ENCODE results near the gene C11orf21. TPM values are rescaled to one million over a fixed set of nuclear protein-coding genes. Genes with fewer than 3 reads are reported as not detected.
A peak's percentile ranks its signal among the peaks of the same experiment; 100 is the strongest.

Gene C11orf21
- total and polyA plus RNA-seq, 2 of the 8 experiments (the other 6 are each of a cell fraction or from before 2014, with no cell fraction given): not detected

- FAIRE-seq (no peak), DNase-seq (ENCODE audit: low read depth in 1 of 2, low spot score in 2 of 2) (peak in 1 of 2 experiments; percentile 58)
- H2BK12ac ChIP-seq (ENCODE audit: low read depth, low read length): 0 out of 2 replicates have a peak overlapping the region, but pooled peaks have one; percentile 33
- H3K4ac ChIP-seq (replicated peaks; ENCODE audit: insufficient read length, low read depth, low read length): no peak overlapping the region
- no peaks in the 10 kb centered on the region for H3K79me1 ChIP-seq (ENCODE audit: low read depth, low read length)
- peak overlapping the region; percentile 46 to 51 for H3K4me2 ChIP-seq (ENCODE audit: insufficient read depth in 1 of 2, low read depth in 2 of 2, low read length in 2 of 2)
- H3K14ac ChIP-seq (ENCODE audit: insufficient read length): no peak overlapping the region
- no peak overlapping the region for H3K9ac ChIP-seq (replicated peaks in 1 of 4; ENCODE audit: extremely low read depth in 1 of 4, low read depth in 3 of 4, low read length in 3 of 4)
- H2BK120ac ChIP-seq (replicated peaks; ENCODE audit: low read depth, low read length): no peak overlapping the region
- H3K9me3 ChIP-seq (ENCODE audit: insufficient read depth in 2 of 2, low read depth in 1 of 2, low read length in 1 of 2): peaks cover 0 to 12% of the 10 kb centered on the region in 2 experiments; a peak in 1 of 4 replicates
- H2BK5ac ChIP-seq (ENCODE audit: low read depth, low read length): no peak overlapping the region
- no peak overlapping the region for H2AFZ ChIP-seq (ENCODE audit: low read length)
- H2AK5ac ChIP-seq (ENCODE audit: low read depth, low read length): no peak overlapping the region
- H3K56ac ChIP-seq (replicated peaks; ENCODE audit: insufficient read length, low read depth, low read length): no peak overlapping the region
- H3K4me1 ChIP-seq (replicated peaks in 1 of 4; ENCODE audit: control insufficient read depth in 3 of 4, insufficient read depth in 4 of 4, low read length in 3 of 4): peaks cover 0 to 14% (median 3%) of the 10 kb centered on the region in 4 experiments; a peak in 3 of 7 replicates
- no peak overlapping the region for H2BK20ac ChIP-seq (ENCODE audit: low read length)
- peaks cover 0 to 6% (median 0%) of the 10 kb centered on the region in 4 experiments; a peak in 1 of 8 replicates for H3K36me3 ChIP-seq (ENCODE audit: control insufficient read depth in 2 of 4, insufficient read depth in 4 of 4, low read length in 3 of 4)
- H3K27ac ChIP-seq (ENCODE audit: low read depth, low read length): no peak overlapping the region
- H4K5ac ChIP-seq (ENCODE audit: insufficient read length, low read depth, low read length): no peak overlapping the region
- POLR2A ChIA-PET (ENCODE audit: partially characterized antibody): no interaction called here
- no peak for TF ChIP-seq TEAD4 (IDR thresholded peaks at IDR 0.05; ENCODE audit: low read depth, low read length)
- no peak for TF ChIP-seq SRF (IDR thresholded peaks at IDR 0.05; ENCODE audit: low read depth, low read length)
- peak; percentile 56 for TF ChIP-seq EZH2 (IDR thresholded peaks at IDR 0.05; ENCODE audit: low read depth, low read length, severe bottlenecking)
- no peak for TF ChIP-seq POLR2A (IDR thresholded peaks at IDR 0.05; ENCODE audit: control extremely low read depth in 1 of 2, low read depth in 2 of 2, low read length in 2 of 2)
- no peaks in the 10 kb centered on the region for H4K20me1 ChIP-seq (replicated peaks in 1 of 2; ENCODE audit: control insufficient read depth in 1 of 2, insufficient read depth in 2 of 2, low read length in 2 of 2)
- no peak overlapping the region for H3K18ac ChIP-seq (ENCODE audit: extremely low read depth, low read length)
- no peak overlapping the region for H4K8ac ChIP-seq (ENCODE audit: extremely low read depth, insufficient read depth, low read length)
- no peaks in the 10 kb centered on the region for H3K79me2 ChIP-seq (ENCODE audit: control insufficient read depth in 1 of 2, insufficient read depth in 2 of 2, low read length in 2 of 2)
- H3K23me2 ChIP-seq (ENCODE audit: low read depth, low read length): peaks cover 8% of the 10 kb centered on the region; the same call in 1 of the 2 replicates
- H2BK15ac ChIP-seq (ENCODE audit: low read length): no peak overlapping the region
- H3K23ac ChIP-seq (ENCODE audit: insufficient read length): no peak overlapping the region
- H4K91ac ChIP-seq (replicated peaks; ENCODE audit: insufficient read length, low read length): no peak overlapping the region
- WGBS, 2 experiments (ENCODE audit: extremely low coverage in 1 of 2, insufficient coverage in 1 of 2, insufficient read length in 1 of 2, insufficient replicate concordance in 2 of 2, low coverage in 1 of 2, low lambda C conversion rate in 2 of 2, missing lambda C conversion rate in 1 of 2): 37% methylated on average over 24 of the region's 28 CpGs; no CpG with 5 or more reads in 1 of the 2 experiments
- peaks cover 21 to 84% (median 68%) of the 10 kb centered on the region in 4 experiments for H3K27me3 ChIP-seq (replicated peaks in 1 of 4; ENCODE audit: control insufficient read depth in 3 of 4, extremely low read depth in 1 of 4, insufficient read depth in 3 of 4, low read length in 3 of 4)
- H3K4me3 ChIP-seq (ENCODE audit: extremely low read depth in 1 of 4, insufficient read depth in 2 of 4, low read depth in 3 of 4, low read length in 4 of 4): peak overlapping the region in 2 of 4 experiments; percentile 10 to 67; a peak in 3 of 8 replicates
- CTCF ChIA-PET (ENCODE audit: partially characterized antibody): no interaction called here
Observed at GRCh38 chr11:2271077-2271326, 30.7 kb downstream of the C11orf21 start.

Measured in H1 (cell line).